ENCODE data around the gene NBEA.
A peak's percentile ranks its signal among the peaks of the same experiment; 100 is the strongest.

NBEA gene

GRCh38 chr13:35598233-35598632 is 656.2 kb downstream of the NBEA start:
- Histone ChIP-seq H3K4me3 (ENCODE audit: control insufficient read depth in 1 of 7, extremely low read depth in 1 of 7, insufficient read depth in 4 of 7, low read depth in 2 of 7, low read length in 6 of 7) (no peak overlapping the region), H3K9me3 (ENCODE audit: control extremely low read depth in 1 of 5, control insufficient read depth in 4 of 5, insufficient read depth in 2 of 5, low read depth in 1 of 5, low read length in 4 of 5) (no peaks in the 10 kb centered on the region), H3K36me3 (ENCODE audit: control insufficient read depth in 4 of 4, insufficient read depth in 4 of 4, low read length in 3 of 4) (no peaks in the 10 kb centered on the region), H3K27me3 (replicated peaks in 2 of 5; ENCODE audit: control insufficient read depth in 4 of 5, insufficient read depth in 5 of 5, low read length in 4 of 5) (no peaks in the 10 kb centered on the region), H3K27ac (ENCODE audit: insufficient read depth in 1 of 2, low read depth in 1 of 2, low read length in 2 of 2, poor library complexity in 1 of 2, severe bottlenecking in 2 of 2) (no peak overlapping the region), H3K4me1 (ENCODE audit: control extremely low read depth in 1 of 4, control insufficient read depth in 4 of 4, insufficient read depth in 4 of 4, low read length in 3 of 4) (no peaks in the 10 kb centered on the region)
- POLR2A ChIA-PET, result no interaction called here
- no peak for DNase-seq
- CTCF ChIA-PET, result no interaction called here
- WGBS (ENCODE audit: insufficient coverage), result 100% methylated on average over 3 of the region's 3 CpGs

- Histone ChIP-seq H3K27ac (ENCODE audit: insufficient read depth in 1 of 2, low read depth in 1 of 2, low read length in 2 of 2, poor library complexity in 1 of 2, severe bottlenecking in 2 of 2) (no peak overlapping the region), H3K27me3 (replicated peaks in 2 of 5; ENCODE audit: control insufficient read depth in 4 of 5, insufficient read depth in 5 of 5, low read length in 4 of 5) (no peaks in the 10 kb centered on the region), H3K9me3 (ENCODE audit: control extremely low read depth in 1 of 5, control insufficient read depth in 4 of 5, insufficient read depth in 2 of 5, low read depth in 1 of 5, low read length in 4 of 5) (no peaks in the 10 kb centered on the region), H3K36me3 (ENCODE audit: control insufficient read depth in 4 of 4, insufficient read depth in 4 of 4, low read length in 3 of 4) (no peaks in the 10 kb centered on the region), H3K4me1 (ENCODE audit: control extremely low read depth in 1 of 4, control insufficient read depth in 4 of 4, insufficient read depth in 4 of 4, low read length in 3 of 4) (no peaks in the 10 kb centered on the region), H3K4me3 (ENCODE audit: control insufficient read depth in 1 of 7, extremely low read depth in 1 of 7, insufficient read depth in 4 of 7, low read depth in 2 of 7, low read length in 6 of 7) (no peak overlapping the region)
- 95% methylated on average over 2 of the region's 4 CpGs for WGBS (ENCODE audit: insufficient coverage)
- CTCF ChIA-PET, result no interaction called here
- POLR2A ChIA-PET, result no interaction called here
- DNase-seq, result no peak
Observed at GRCh38 chr13:35598790-35599369, 656.8 kb downstream of the NBEA start.

- Histone ChIP-seq H3K27ac (ENCODE audit: insufficient read depth in 1 of 2, low read depth in 1 of 2, low read length in 2 of 2, poor library complexity in 1 of 2, severe bottlenecking in 2 of 2) (no peak overlapping the region), H3K27me3 (replicated peaks in 2 of 5; ENCODE audit: control insufficient read depth in 4 of 5, insufficient read depth in 5 of 5, low read length in 4 of 5) (no peaks in the 10 kb centered on the region), H3K36me3 (ENCODE audit: control insufficient read depth in 4 of 4, insufficient read depth in 4 of 4, low read length in 3 of 4) (no peaks in the 10 kb centered on the region), H3K4me1 (ENCODE audit: control extremely low read depth in 1 of 4, control insufficient read depth in 4 of 4, insufficient read depth in 4 of 4, low read length in 3 of 4) (no peaks in the 10 kb centered on the region), H3K4me3 (ENCODE audit: control insufficient read depth in 1 of 7, extremely low read depth in 1 of 7, insufficient read depth in 4 of 7, low read depth in 2 of 7, low read length in 6 of 7) (no peak overlapping the region), H3K9me3 (ENCODE audit: control extremely low read depth in 1 of 5, control insufficient read depth in 4 of 5, insufficient read depth in 2 of 5, low read depth in 1 of 5, low read length in 4 of 5) (no peaks in the 10 kb centered on the region)
- ChIA-PET CTCF (no interaction called here), POLR2A (no interaction called here)
- no peak for DNase-seq
- whole genome bisulfite sequencing (ENCODE audit: insufficient coverage), result 100% methylated on average over 2 of the region's 2 CpGs
Observed at GRCh38 chr13:35599384-35599783, 657.3 kb downstream of the NBEA start.

- 100% methylated on average over 3 of the region's 3 CpGs for WGBS (ENCODE audit: insufficient coverage)
- DNase-seq, result no peak
- Histone ChIP-seq H3K27ac (ENCODE audit: insufficient read depth in 1 of 2, low read depth in 1 of 2, low read length in 2 of 2, poor library complexity in 1 of 2, severe bottlenecking in 2 of 2) (no peak overlapping the region), H3K36me3 (ENCODE audit: control insufficient read depth in 4 of 4, insufficient read depth in 4 of 4, low read length in 3 of 4) (no peaks in the 10 kb centered on the region), H3K27me3 (replicated peaks in 2 of 5; ENCODE audit: control insufficient read depth in 4 of 5, insufficient read depth in 5 of 5, low read length in 4 of 5) (no peaks in the 10 kb centered on the region), H3K4me3 (ENCODE audit: control insufficient read depth in 1 of 7, extremely low read depth in 1 of 7, insufficient read depth in 4 of 7, low read depth in 2 of 7, low read length in 6 of 7) (no peak overlapping the region), H3K9me3 (ENCODE audit: control extremely low read depth in 1 of 5, control insufficient read depth in 4 of 5, insufficient read depth in 2 of 5, low read depth in 1 of 5, low read length in 4 of 5) (no peaks in the 10 kb centered on the region), H3K4me1 (ENCODE audit: control extremely low read depth in 1 of 4, control insufficient read depth in 4 of 4, insufficient read depth in 4 of 4, low read length in 3 of 4) (no peaks in the 10 kb centered on the region)
- ChIA-PET POLR2A (no interaction called here), CTCF (no interaction called here)
Observed at GRCh38 chr13:35600137-35600536, 658.1 kb downstream of the NBEA start.

GRCh38 chr13:35603593-35604285 is 661.7 kb downstream of the NBEA start:
- peak in 1 of 3 donors; percentile 6 for DNase-seq
- ChIA-PET POLR2A (no interaction called here), CTCF (no interaction called here)
- no peaks in the 10 kb centered on the region for H3K9me3 ChIP-seq (ENCODE audit: control extremely low read depth in 1 of 5, control insufficient read depth in 4 of 5, insufficient read depth in 2 of 5, low read depth in 1 of 5, low read length in 4 of 5)
- no peak overlapping the region for H3K4me3 ChIP-seq (ENCODE audit: control insufficient read depth in 1 of 7, extremely low read depth in 1 of 7, insufficient read depth in 4 of 7, low read depth in 2 of 7, low read length in 6 of 7)
- no peaks in the 10 kb centered on the region for H3K27me3 ChIP-seq (replicated peaks in 2 of 5; ENCODE audit: control insufficient read depth in 4 of 5, insufficient read depth in 5 of 5, low read length in 4 of 5)
- no peaks in the 10 kb centered on the region for H3K36me3 ChIP-seq (ENCODE audit: control insufficient read depth in 4 of 4, insufficient read depth in 4 of 4, low read length in 3 of 4)
- no peak overlapping the region for H3K27ac ChIP-seq (ENCODE audit: insufficient read depth in 1 of 2, low read depth in 1 of 2, low read length in 2 of 2, poor library complexity in 1 of 2, severe bottlenecking in 2 of 2)
- 74% methylated on average over 3 of the region's 9 CpGs for WGBS (ENCODE audit: insufficient coverage)
- H3K4me1 ChIP-seq (ENCODE audit: control extremely low read depth in 1 of 4, control insufficient read depth in 4 of 4, insufficient read depth in 4 of 4, low read length in 3 of 4), result no peaks in the 10 kb centered on the region

- no peak overlapping the region for H3K4me3 ChIP-seq (ENCODE audit: control insufficient read depth in 1 of 7, extremely low read depth in 1 of 7, insufficient read depth in 4 of 7, low read depth in 2 of 7, low read length in 6 of 7)
- DNase-seq, result no peak
- no peak overlapping the region for H3K27ac ChIP-seq (ENCODE audit: insufficient read depth in 1 of 2, low read depth in 1 of 2, low read length in 2 of 2, poor library complexity in 1 of 2, severe bottlenecking in 2 of 2)
- CTCF ChIA-PET, result no interaction called here
- 100% methylated on average over 1 of the region's 2 CpGs for WGBS (ENCODE audit: insufficient coverage)
- H3K36me3 ChIP-seq (ENCODE audit: control insufficient read depth in 4 of 4, insufficient read depth in 4 of 4, low read length in 3 of 4), result no peaks in the 10 kb centered on the region
- H3K4me1 ChIP-seq (ENCODE audit: control extremely low read depth in 1 of 4, control insufficient read depth in 4 of 4, insufficient read depth in 4 of 4, low read length in 3 of 4), result no peaks in the 10 kb centered on the region
- peaks cover 0 to 2% (median 0%) of the 10 kb centered on the region in 5 experiments for H3K9me3 ChIP-seq (ENCODE audit: control extremely low read depth in 1 of 5, control insufficient read depth in 4 of 5, insufficient read depth in 2 of 5, low read depth in 1 of 5, low read length in 4 of 5)
- POLR2A ChIA-PET, result no interaction called here
- no peaks in the 10 kb centered on the region for H3K27me3 ChIP-seq (replicated peaks in 2 of 5; ENCODE audit: control insufficient read depth in 4 of 5, insufficient read depth in 5 of 5, low read length in 4 of 5)
Observed at GRCh38 chr13:35614666-35615065, 672.6 kb downstream of the NBEA start.

- WGBS (ENCODE audit: insufficient coverage), result 97% methylated on average over 4 of the region's 6 CpGs
- ChIA-PET POLR2A (no interaction called here), CTCF (no interaction called here)
- no peak for DNase-seq
- Histone ChIP-seq H3K27me3 (replicated peaks in 2 of 5; ENCODE audit: control insufficient read depth in 4 of 5, insufficient read depth in 5 of 5, low read length in 4 of 5) (no peaks in the 10 kb centered on the region), H3K4me1 (ENCODE audit: control extremely low read depth in 1 of 4, control insufficient read depth in 4 of 4, insufficient read depth in 4 of 4, low read length in 3 of 4) (no peaks in the 10 kb centered on the region), H3K36me3 (ENCODE audit: control insufficient read depth in 4 of 4, insufficient read depth in 4 of 4, low read length in 3 of 4) (no peaks in the 10 kb centered on the region), H3K9me3 (ENCODE audit: control extremely low read depth in 1 of 5, control insufficient read depth in 4 of 5, insufficient read depth in 2 of 5, low read depth in 1 of 5, low read length in 4 of 5) (no peaks in the 10 kb centered on the region), H3K27ac (ENCODE audit: insufficient read depth in 1 of 2, low read depth in 1 of 2, low read length in 2 of 2, poor library complexity in 1 of 2, severe bottlenecking in 2 of 2) (no peak overlapping the region), H3K4me3 (ENCODE audit: control insufficient read depth in 1 of 7, extremely low read depth in 1 of 7, insufficient read depth in 4 of 7, low read depth in 2 of 7, low read length in 6 of 7) (no peak overlapping the region)
Observed at GRCh38 chr13:35617420-35617819, 675.4 kb downstream of the NBEA start.

Measured in common myeloid progenitor, CD34-positive (primary cell).